T-cell (primary cell): Measurements from ENCODE around the gene NKAIN2. TPM values are rescaled to one million over a fixed set of nuclear protein-coding genes. Genes with fewer than 3 reads are reported as not detected.

Experiments used
- ATAC-seq, 4 experiments: fragments of 200-7000 bp in 3 of 4; fragments of 150-1000 bp in 1 of 4; cut with Tn5 transposase; replicated peaks in 1 of 4; 1 replicate in 3 of 4; 2 replicates in 1 of 4; pipeline ENCODE4 v1.10.0; 2021; ENCODE audit warnings: moderate library complexity in 3 of 4, mild to moderate bottlenecking in 2 of 4, moderate number of reproducible peaks in 1 of 4
- CTCF ChIA-PET, 2 donors: fragments of 300-600 bp; sonication (Branson Sonifier 250); formaldehyde crosslinking; loops; one replicate each; lab custom pipeline; 2022; ENCODE audit warnings: antibody characterized with exemption in 2 of 2; lab: Charles Lee
- POLR2A ChIA-PET, 2 donors: fragments of 300-600 bp; sonication (Branson Sonifier 250); formaldehyde crosslinking; loops; one replicate each; lab custom pipeline; 2022; ENCODE audit warnings: antibody characterized with exemption in 2 of 2; lab: Charles Lee
- DNase-seq, 35 experiments: peaks; one replicate each; pipeline versions ENCODE4 v3.0.0 to v3.0.0-alpha.2; 2013 to 2023
- H3K27ac ChIP-seq: one replicate; pipeline ENCODE4 v1.5.1; 2013; ENCODE audit warnings: low read length
- H3K27me3 ChIP-seq, 2 experiments: replicated peaks in 1 of 2; 1 replicate in 1 of 2; 2 replicates in 1 of 2; pipeline versions ENCODE4 v1.6.1 to v1.7.0; 2013; ENCODE audit warnings: low read length in 1 of 2, mixed read lengths in 1 of 2; ENCODE audit not compliant: control insufficient read depth in 2 of 2, insufficient read depth in 2 of 2; ENCODE audit errors: extremely low read depth in 1 of 2
- H3K36me3 ChIP-seq, 2 donors: 1 replicate in 1 of 2; 2 replicates in 1 of 2; pipeline versions ENCODE4 v1.6.1 to v1.7.0; 2013; ENCODE audit warnings: low read length in 1 of 2; ENCODE audit not compliant: control insufficient read depth in 2 of 2, insufficient read depth in 1 of 2; ENCODE audit errors: extremely low read depth in 1 of 2
- H3K4me1 ChIP-seq, 2 experiments: 1 replicate in 1 of 2; 2 replicates in 1 of 2; pipeline versions ENCODE4 v1.6.1 to v1.7.0; 2013; ENCODE audit warnings: low read length in 2 of 2, mixed read lengths in 1 of 2; ENCODE audit not compliant: insufficient read depth in 2 of 2, control insufficient read depth in 1 of 2; ENCODE audit errors: extremely low read depth in 1 of 2
- H3K4me3 ChIP-seq, 2 donors: 1 replicate in 1 of 2; 2 replicates in 1 of 2; pipeline versions ENCODE4 v1.5.1 to v1.7.0; 2013; ENCODE audit warnings: mild to moderate bottlenecking in 2 of 2, low read length in 1 of 2, moderate library complexity in 1 of 2; ENCODE audit not compliant: control insufficient read depth in 1 of 2; ENCODE audit errors: extremely low read depth in 1 of 2
- H3K9me3 ChIP-seq: 2 replicates; pipeline ENCODE4 v1.7.0; 2013
- H3K27ac Mint-ChIP-seq, 2 donors: one replicate each; pipeline ENCODE4 v1.8.0; 2020 to 2021; ENCODE audit warnings: mild to moderate bottlenecking in 2 of 2, mixed read lengths in 2 of 2
- H3K27me3 Mint-ChIP-seq, 2 donors: one replicate each; pipeline ENCODE4 v1.8.0; 2021 to 2022; ENCODE audit warnings: mixed read lengths in 2 of 2
- H3K36me3 Mint-ChIP-seq: one replicate; pipeline ENCODE4 v1.8.0; 2021; ENCODE audit warnings: mixed read lengths
- H3K4me1 Mint-ChIP-seq, 3 donors: one replicate each; pipeline ENCODE4 v1.8.0; 2020 to 2022; ENCODE audit warnings: mixed read lengths in 3 of 3, mild to moderate bottlenecking in 1 of 3
- H3K4me3 Mint-ChIP-seq, 3 donors: one replicate each; pipeline ENCODE4 v1.8.0; 2020 to 2022; ENCODE audit warnings: mild to moderate bottlenecking in 3 of 3, mixed read lengths in 3 of 3, moderate library complexity in 3 of 3
- H3K9me3 Mint-ChIP-seq, 3 donors: one replicate each; pipeline ENCODE4 v1.8.0; 2020 to 2022; ENCODE audit warnings: mixed read lengths in 3 of 3
- WGBS: methylation state at CpG from one replicate; pipeline ENCODE4 v1.1.5; 2013; ENCODE audit warnings: missing lambda C conversion rate; ENCODE audit not compliant: insufficient coverage; 5-methylcytosine and 5-hydroxymethylcytosine counted together
- total RNA-seq, 35 experiments: library from RNA in 6 of 35; stranded (reverse) in 6 of 35; fragments of 120-200 nt in 1 of 35; gene quantifications; one replicate each; pipeline versions ENCODE4 v1.2.1 to v1.2.4 and lab custom pipeline; 2013 to 2026

NKAIN2 gene
- total RNA-seq, 5 donors from 2014 or later (not counting 1 experiment from before 2014, with no cell fraction given) = 0.13 TPM; not detected in 4

DNA sequence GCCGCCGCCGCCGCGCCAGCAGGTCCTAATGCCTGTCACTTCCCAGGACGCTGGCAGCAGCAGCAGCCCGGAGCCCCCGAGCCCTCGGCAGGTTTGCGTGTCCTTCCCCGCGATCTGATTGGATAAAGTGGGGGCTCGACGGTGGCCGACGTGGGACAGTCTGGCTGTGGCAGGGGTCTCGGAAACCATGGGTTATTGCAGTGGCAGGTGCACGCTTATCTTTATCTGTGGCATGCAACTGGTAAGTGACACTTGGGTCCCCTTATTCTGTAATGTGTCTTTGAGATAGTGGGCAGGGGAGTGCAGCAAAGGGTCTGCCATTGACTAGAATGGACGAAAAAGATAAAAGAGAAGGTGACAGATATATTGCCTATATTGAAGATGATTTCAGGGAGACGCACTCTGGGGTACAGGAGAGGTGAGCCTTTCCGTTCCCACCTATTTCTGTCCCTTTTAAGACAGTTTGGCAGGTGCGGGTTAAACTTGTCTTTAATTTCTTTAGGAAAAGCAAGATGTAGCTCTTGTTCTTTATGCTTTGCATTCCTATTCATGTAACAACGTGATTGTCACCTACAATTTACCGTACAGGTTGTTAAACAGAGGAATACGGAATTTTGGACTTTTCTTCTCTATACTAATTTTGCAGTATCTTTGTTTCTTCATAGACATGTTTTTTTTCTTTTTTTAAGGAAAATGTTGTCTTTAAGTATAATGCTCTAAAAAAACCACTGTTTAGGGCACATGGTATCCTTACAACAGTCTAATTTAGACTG is 535 bp downstream of the NKAIN2 start:
- peak in 1 of 35 experiments; percentile 0 for DNase-seq
- no peak overlapping the region for H3K27ac Mint-ChIP-seq
- CTCF ChIA-PET = no interaction called here

DNA sequence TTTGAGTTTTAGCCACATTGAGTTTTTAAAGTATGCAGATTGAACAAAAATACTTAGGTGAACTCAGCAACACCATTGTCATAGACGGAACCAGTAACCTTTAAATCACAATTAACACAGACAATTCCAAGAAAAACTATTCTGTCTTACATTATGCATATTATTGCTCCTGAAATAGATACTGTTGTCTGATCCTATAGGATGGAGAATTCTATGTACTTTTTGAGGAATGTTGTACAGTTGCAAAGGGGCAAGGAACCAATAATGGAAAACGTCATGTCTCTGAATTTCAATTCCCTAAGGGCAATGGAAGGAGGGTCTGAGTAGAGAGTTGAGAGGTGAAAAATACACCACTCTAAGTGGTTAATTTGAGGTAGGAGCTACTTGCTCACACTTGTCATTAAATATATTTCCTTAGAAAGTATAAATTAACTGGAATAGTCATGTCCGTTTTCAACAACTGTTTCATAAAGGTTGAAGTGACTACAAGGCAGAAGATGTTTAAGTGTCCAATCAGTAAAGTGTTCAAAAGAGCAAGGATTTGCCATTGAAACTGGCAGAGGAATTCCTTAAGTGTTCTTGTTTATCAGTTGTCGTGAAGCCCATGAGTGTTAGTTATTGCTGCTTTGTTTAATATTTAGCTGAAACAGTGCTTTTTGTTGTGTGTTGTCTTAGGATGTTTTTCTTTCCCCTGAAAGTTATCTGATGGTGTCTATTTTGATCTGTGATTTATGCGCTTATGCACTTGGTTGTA is 1.3 kb downstream of the NKAIN2 start:
- Mint-ChIP-seq H3K27ac (no peak overlapping the region), H3K9me3 (no peaks in the 10 kb centered on the region), H3K4me3 (peak overlapping the region in 1 of 3 donors; percentile 78), H3K27me3 (peaks cover 38 to 46% of the 10 kb centered on the region in 2 donors), H3K4me1 (peaks cover 14 to 15% (median 15%) of the 10 kb centered on the region in 3 donors), H3K36me3 (no peaks in the 10 kb centered on the region)
- POLR2A ChIA-PET = no interaction called here
- H3K36me3 ChIP-seq = no peaks in the 10 kb centered on the region
- WGBS = 33% methylated on average over 2 of the region's 5 CpGs
- ATAC-seq (no peak), DNase-seq (no peak)
- no peak overlapping the region for H3K4me3 ChIP-seq
- no peaks in the 10 kb centered on the region for H3K9me3 ChIP-seq
- no peak overlapping the region for H3K27ac ChIP-seq
- CTCF ChIA-PET = no interaction called here
- H3K4me1 ChIP-seq = peaks cover 3 to 9% of the 10 kb centered on the region in 2 experiments
- H3K27me3 ChIP-seq = peaks cover 7 to 15% of the 10 kb centered on the region in 2 experiments

More for the DNA sequence above, 535 bp downstream of the NKAIN2 start:
- H3K27me3 Mint-ChIP-seq = peaks cover 38 to 46% of the 10 kb centered on the region in 2 donors
- H3K4me1 Mint-ChIP-seq = peaks cover 14 to 15% (median 15%) of the 10 kb centered on the region in 3 donors
- peak overlapping the region; percentile 10 to 78 (median 68) for H3K4me3 Mint-ChIP-seq
- 2% methylated on average over 17 of the region's 25 CpGs for WGBS
- Histone ChIP-seq H3K4me1 (peaks cover 3 to 9% of the 10 kb centered on the region in 2 experiments), H3K9me3 (no peaks in the 10 kb centered on the region), H3K36me3 (no peaks in the 10 kb centered on the region), H3K27ac (no peak overlapping the region), H3K27me3 (peaks cover 7 to 15% of the 10 kb centered on the region in 2 experiments), H3K4me3 (no peak overlapping the region)
- no peaks in the 10 kb centered on the region for H3K9me3 Mint-ChIP-seq
- POLR2A ChIA-PET = no interaction called here
- no peaks in the 10 kb centered on the region for H3K36me3 Mint-ChIP-seq
- no peak for ATAC-seq

DNA sequence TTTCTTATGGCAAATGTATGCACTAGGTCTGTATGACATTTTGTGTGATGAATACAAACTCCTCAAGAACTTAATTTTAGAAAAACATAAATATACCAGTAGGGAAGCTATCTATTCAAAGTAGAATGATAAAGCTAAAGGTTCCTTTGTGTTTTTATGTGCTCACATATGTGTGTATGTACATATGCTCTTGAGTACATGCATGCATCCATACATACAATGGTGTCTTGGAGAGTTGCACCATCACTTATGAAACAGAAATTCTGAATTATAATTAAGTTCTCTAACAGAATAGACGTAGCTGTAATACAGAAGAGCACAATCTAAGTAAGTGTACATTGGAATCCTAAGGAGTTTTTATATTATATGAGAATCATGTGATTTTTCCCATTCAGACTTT is 2.3 kb downstream of the NKAIN2 start:
- POLR2A ChIA-PET = no interaction called here
- no peak for DNase-seq
- no peaks in the 10 kb centered on the region for H3K36me3 ChIP-seq
- Mint-ChIP-seq H3K4me3 (no peak overlapping the region), H3K4me1 (peaks cover 14 to 15% (median 15%) of the 10 kb centered on the region in 3 donors), H3K36me3 (no peaks in the 10 kb centered on the region), H3K27ac (no peak overlapping the region), H3K9me3 (no peaks in the 10 kb centered on the region), H3K27me3 (peaks cover 35 to 44% of the 10 kb centered on the region in 2 donors)
- H3K4me1 ChIP-seq = peaks cover 3 to 9% of the 10 kb centered on the region in 2 experiments
- H3K9me3 ChIP-seq = no peaks in the 10 kb centered on the region
- WGBS = no CpG with 5 or more reads among the region's 1 CpG
- no peak overlapping the region for H3K27ac ChIP-seq
- H3K27me3 ChIP-seq = peaks cover 7 to 15% of the 10 kb centered on the region in 2 experiments
- no peak for ATAC-seq
- no peak overlapping the region for H3K4me3 ChIP-seq
- CTCF ChIA-PET = no interaction called here

DNA sequence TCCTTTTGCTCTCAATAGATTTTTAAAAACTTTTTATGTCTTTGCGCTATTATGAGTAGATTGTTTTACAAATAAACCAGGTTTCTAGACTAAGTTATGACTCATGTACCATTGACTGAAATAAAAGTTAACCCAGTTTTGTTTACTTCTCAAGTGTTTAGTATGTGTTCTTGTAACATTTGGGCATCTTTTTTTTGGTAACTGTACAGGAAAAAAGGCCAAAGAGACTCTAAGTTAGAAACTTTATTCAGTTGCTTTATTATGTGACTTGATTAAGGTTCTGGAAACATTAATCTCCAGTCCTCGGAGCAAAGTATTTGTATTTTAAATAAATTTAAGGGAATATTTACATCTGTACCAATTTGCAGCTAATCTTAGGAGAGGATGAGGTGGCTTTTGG is 2.9 kb downstream of the NKAIN2 start:
- Mint-ChIP-seq H3K27me3 (peaks cover 30 to 40% of the 10 kb centered on the region in 2 donors), H3K4me3 (no peak overlapping the region), H3K4me1 (peaks cover 14 to 15% (median 15%) of the 10 kb centered on the region in 3 donors), H3K27ac (no peak overlapping the region), H3K36me3 (no peaks in the 10 kb centered on the region), H3K9me3 (no peaks in the 10 kb centered on the region)
- no peak overlapping the region for H3K4me3 ChIP-seq
- H3K27me3 ChIP-seq = peaks cover 7 to 15% of the 10 kb centered on the region in 2 experiments
- no peaks in the 10 kb centered on the region for H3K36me3 ChIP-seq
- DNase-seq (no peak), ATAC-seq (no peak)
- H3K9me3 ChIP-seq = no peaks in the 10 kb centered on the region
- H3K4me1 ChIP-seq = peaks cover 3 to 9% of the 10 kb centered on the region in 2 experiments
- ChIA-PET CTCF (no interaction called here), POLR2A (no interaction called here)
- WGBS = no CpG with 5 or more reads among the region's 2 CpGs
- H3K27ac ChIP-seq = no peak overlapping the region

DNA sequence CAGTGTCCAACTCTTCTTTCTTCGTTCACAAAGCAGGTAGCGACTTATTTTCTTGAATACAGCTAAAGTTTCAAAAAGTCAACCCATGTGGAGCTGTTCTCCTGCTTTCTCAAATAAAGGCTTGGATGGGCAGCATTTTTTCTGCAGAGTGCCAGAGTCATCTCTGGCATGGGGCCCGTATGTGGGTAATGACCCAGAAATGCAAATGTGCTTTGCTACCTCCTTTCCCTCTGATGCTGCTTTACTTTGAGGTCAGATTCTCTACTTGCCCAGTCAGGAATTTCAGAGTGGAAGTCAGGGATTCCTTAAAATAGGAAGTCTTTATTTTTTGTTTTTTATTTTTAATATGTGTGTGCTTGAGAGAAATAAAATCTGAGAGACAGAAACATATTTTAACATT is 4.9 kb downstream of the NKAIN2 start:
- ATAC-seq (no peak), DNase-seq (no peak)
- H3K9me3 ChIP-seq = no peaks in the 10 kb centered on the region
- no peak overlapping the region for H3K4me3 ChIP-seq
- WGBS = 20% methylated on average over 1 of the region's 3 CpGs
- peaks cover 7 to 9% (median 7%) of the 10 kb centered on the region in 3 donors for H3K4me1 Mint-ChIP-seq
- H3K27me3 Mint-ChIP-seq = peaks cover 16 to 31% of the 10 kb centered on the region in 2 donors
- H3K27ac ChIP-seq = no peak overlapping the region
- H3K27ac Mint-ChIP-seq = no peak overlapping the region
- H3K27me3 ChIP-seq = peaks cover 5% of the 10 kb centered on the region in 2 experiments
- POLR2A ChIA-PET = no interaction called here
- CTCF ChIA-PET = no interaction called here
- H3K36me3 Mint-ChIP-seq = no peaks in the 10 kb centered on the region
- no peaks in the 10 kb centered on the region for H3K4me1 ChIP-seq
- H3K36me3 ChIP-seq = no peaks in the 10 kb centered on the region
- H3K4me3 Mint-ChIP-seq = no peak overlapping the region
- no peaks in the 10 kb centered on the region for H3K9me3 Mint-ChIP-seq

DNA sequence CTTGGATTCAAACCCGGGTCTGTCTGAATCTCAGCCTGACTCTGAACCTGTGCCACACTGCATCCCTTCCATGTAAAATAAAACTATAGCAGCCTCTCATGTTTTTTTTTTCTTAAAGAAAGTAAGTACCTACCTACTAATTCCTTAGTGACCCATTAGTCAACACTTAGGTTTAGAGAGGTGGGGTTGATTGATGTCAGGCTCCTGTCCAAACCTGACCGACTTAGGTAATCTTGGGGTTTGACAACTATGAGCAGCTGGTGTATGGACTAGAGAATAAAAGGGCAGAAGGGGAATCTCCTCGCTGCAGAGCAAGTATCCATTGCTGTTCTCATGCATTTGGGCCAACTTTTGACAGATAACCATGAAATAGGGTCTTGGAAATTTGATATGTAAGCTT is 6.5 kb downstream of the NKAIN2 start:
- H3K27ac Mint-ChIP-seq = no peak overlapping the region
- Histone ChIP-seq H3K27ac (no peak overlapping the region), H3K4me3 (no peak overlapping the region), H3K27me3 (peaks cover 0 to 1% of the 10 kb centered on the region in 2 experiments), H3K4me1 (no peaks in the 10 kb centered on the region), H3K9me3 (no peaks in the 10 kb centered on the region), H3K36me3 (no peaks in the 10 kb centered on the region)
- H3K4me3 Mint-ChIP-seq = no peak overlapping the region
- no peaks in the 10 kb centered on the region for H3K9me3 Mint-ChIP-seq
- POLR2A ChIA-PET = interaction anchor here in 1 of 2 donors (0.9 kb wide), 1 partner anchor 1709 kb away, joined by 3 read pairs; no protein-coding TSS in a partner anchor
- no peaks in the 10 kb centered on the region for H3K4me1 Mint-ChIP-seq
- DNase-seq (no peak), ATAC-seq (no peak)
- WGBS = 100% methylated on average over 1 of the region's 3 CpGs
- CTCF ChIA-PET = no interaction called here
- H3K36me3 Mint-ChIP-seq = no peaks in the 10 kb centered on the region
- H3K27me3 Mint-ChIP-seq = peaks cover 3 to 17% of the 10 kb centered on the region in 2 donors
